SK-N-SH (cell line): ENCODE results near the gene CHST6. TPM values are rescaled to one million over a fixed set of nuclear protein-coding genes. Genes with fewer than 3 reads are reported as not detected.
"Not testable (repeated sequence)": the region's sequence is repeated elsewhere in the genome, so short reads cannot be mapped to it uniquely, and the experiment has no call there.

ENCODE experiments used
- CTCF ChIA-PET: fragments of 300-600, 350-600 bp; formaldehyde crosslinking; extraction: SDS; loops from one replicate; lab custom pipeline; 2021; lab: Yijun Ruan, JAX
- POLR2A ChIA-PET: fragments of 350-600 bp; sonication (Branson Sonifier 250); formaldehyde crosslinking; extraction: SDS; loops from one replicate; lab custom pipeline; 2020; ENCODE audit warnings: antibody characterized with exemption, inconsistent platforms; lab: Yijun Ruan, JAX
- DNase-seq: peaks from one replicate; pipeline ENCODE4 v3.0.0; 2012
- H2AFZ ChIP-seq: fragments of 200-600 bp; sonication (generic); 2 replicates; pipeline ENCODE4 v1.8.1; 2016; ENCODE audit warnings: antibody characterized with exemption, mild to moderate bottlenecking, low read depth
- H3F3A ChIP-seq: fragments of 200-600 bp; sonication (generic); replicated peaks from 2 replicates; pipeline ENCODE3; 2016; ENCODE audit warnings: antibody characterized with exemption, mild to moderate bottlenecking; ENCODE audit not compliant: insufficient read depth
- H3K27ac ChIP-seq, 2 experiments: fragments of 200-500 bp in 1 of 2; fragments of 200-600 bp in 1 of 2; sonication (Bioruptor generic) in 1 of 2; sonication (generic), shearing (Covaris generic) in 1 of 2; 2 replicates each; pipeline versions ENCODE4 v1.5.1 to v1.6.1; 2014 to 2016; ENCODE audit warnings: low read depth in 2 of 2, inconsistent platforms in 1 of 2, low read length in 1 of 2, mild to moderate bottlenecking in 1 of 2, mixed read lengths in 1 of 2
- H3K27me3 ChIP-seq: fragments of 200-600 bp; sonication (generic), shearing (Covaris generic); 2 replicates; pipeline ENCODE4 v1.6.1; 2016; ENCODE audit warnings: mixed run types; ENCODE audit not compliant: insufficient read depth
- H3K36me3 ChIP-seq, 2 experiments: fragments of 200-500 bp in 1 of 2; fragments of 200-600 bp in 1 of 2; sonication (Bioruptor generic) in 1 of 2; sonication (generic) in 1 of 2; replicated peaks in 1 of 2; 2 replicates each; pipeline versions ENCODE3 to v1.5.1; 2014 to 2016; ENCODE audit warnings: low read length in 1 of 2, mild to moderate bottlenecking in 1 of 2; ENCODE audit not compliant: insufficient read depth in 2 of 2, control insufficient read depth in 1 of 2
- H3K4me1 ChIP-seq, 2 experiments: fragments of 200-500 bp in 1 of 2; fragments of 200-600 bp in 1 of 2; sonication (Bioruptor generic) in 1 of 2; sonication (generic), shearing (Covaris generic) in 1 of 2; 2 replicates each; pipeline versions ENCODE4 v1.5.1 to v1.6.1; 2014 to 2016; ENCODE audit warnings: low read depth in 1 of 2, low read length in 1 of 2, mixed run types in 1 of 2; ENCODE audit not compliant: insufficient read depth in 2 of 2, control insufficient read depth in 1 of 2
- H3K4me2 ChIP-seq: fragments of 200-600 bp; sonication (generic), shearing (Covaris generic); 2 replicates; pipeline ENCODE4 v1.6.1; 2017; ENCODE audit warnings: mixed run types
- H3K4me3 ChIP-seq, 2 experiments: fragments of 200-500 bp in 1 of 2; fragments of 200-600 bp in 1 of 2; sonication (Bioruptor generic) in 1 of 2; sonication (generic), shearing (Covaris generic) in 1 of 2; 2 replicates each; pipeline versions ENCODE4 v1.5.1 to v1.8.1; 2014 to 2016; ENCODE audit warnings: low read depth in 2 of 2, inconsistent platforms in 1 of 2, low read length in 1 of 2, mild to moderate bottlenecking in 1 of 2, mixed read lengths in 1 of 2, moderate library complexity in 1 of 2
- H3K79me2 ChIP-seq: fragments of 200-600 bp; sonication (generic); 2 replicates; pipeline ENCODE4 v1.8.1; 2017; ENCODE audit warnings: mild to moderate bottlenecking; ENCODE audit not compliant: insufficient read depth
- H3K9ac ChIP-seq: fragments of 200-600 bp; sonication (generic); 2 replicates; pipeline ENCODE4 v1.6.1; 2017; ENCODE audit warnings: mixed run types
- H3K9me2 ChIP-seq: fragments of 200-600 bp; sonication (generic); 2 replicates; pipeline ENCODE4 v1.6.1; 2017; ENCODE audit warnings: mixed run types
- H3K9me3 ChIP-seq: fragments of 200-600 bp; sonication (generic); 2 replicates; pipeline ENCODE4 v1.6.1; 2017; ENCODE audit warnings: mixed run types, mild to moderate bottlenecking, moderate library complexity
- H4K20me1 ChIP-seq: fragments of 200-600 bp; sonication (generic); 2 replicates; pipeline ENCODE4 v1.6.1; 2017; ENCODE audit warnings: mild to moderate bottlenecking, mixed run types; ENCODE audit not compliant: insufficient read depth
- MXI1 ChIP-seq: IDR thresholded peaks from 2 replicates; pipeline ENCODE4 v1.6.1; 2012; ENCODE audit warnings: mild to moderate bottlenecking, low read depth, low read length, improper control_type of control experiment
- NRF1 ChIP-seq: IDR thresholded peaks from 2 replicates; pipeline ENCODE4 v1.6.1; 2012; ENCODE audit warnings: low read depth, mild to moderate bottlenecking, low read length
- POLR2AphosphoS5 ChIP-seq: IDR thresholded peaks from 2 replicates; pipeline ENCODE4 v1.6.1; 2012; ENCODE audit warnings: low read depth, low read length
- RCOR1 ChIP-seq: fragments of 150-350 bp; IDR thresholded peaks from 2 replicates; pipeline ENCODE4 v1.6.1; 2017; ENCODE audit warnings: antibody characterized with exemption, low read length
- TAF1 ChIP-seq: IDR thresholded peaks from 2 replicates; pipeline ENCODE4 v1.6.1; 2012; ENCODE audit warnings: low read depth, mild to moderate bottlenecking, low read length, moderate library complexity, borderline replicate concordance
- TEAD4 ChIP-seq: IDR thresholded peaks from 2 replicates; pipeline ENCODE4 v1.4.0; 2012; ENCODE audit warnings: mild to moderate bottlenecking, borderline replicate concordance; ENCODE audit not compliant: insufficient read depth
- WGBS: methylation state at CpG from one replicate; pipeline ENCODE4 v1.1.6; 2017; ENCODE audit warnings: low lambda C conversion rate; 5-methylcytosine and 5-hydroxymethylcytosine counted together
- polyA plus RNA-seq, 3 experiments: library from polyadenylated mRNA; depleted of rRNA; stranded (reverse); fragments of >200 nt; gene quantifications; 2 replicates each; pipeline ENCODE4 v1.2.3, GENCODE V29; 2012
- TF ChIP-seq, protein P1 (sequence below): IDR thresholded peaks from 2 replicates; pipeline ENCODE4 v1.6.1; 2012; ENCODE audit warnings: mild to moderate bottlenecking, low read depth, low read length, moderate library complexity
- TF ChIP-seq, protein P2 (sequence below): fragments of 150-350 bp; IDR thresholded peaks from 2 replicates; pipeline ENCODE4 v1.6.1; 2017; ENCODE audit warnings: antibody characterized with exemption, low read length, low read depth, borderline replicate concordance

The CHST6 gene
- polyA plus RNA-seq, 1 of the 3 experiments (the other 2 are of a cell fraction), result 0.30 TPM

DNA sequence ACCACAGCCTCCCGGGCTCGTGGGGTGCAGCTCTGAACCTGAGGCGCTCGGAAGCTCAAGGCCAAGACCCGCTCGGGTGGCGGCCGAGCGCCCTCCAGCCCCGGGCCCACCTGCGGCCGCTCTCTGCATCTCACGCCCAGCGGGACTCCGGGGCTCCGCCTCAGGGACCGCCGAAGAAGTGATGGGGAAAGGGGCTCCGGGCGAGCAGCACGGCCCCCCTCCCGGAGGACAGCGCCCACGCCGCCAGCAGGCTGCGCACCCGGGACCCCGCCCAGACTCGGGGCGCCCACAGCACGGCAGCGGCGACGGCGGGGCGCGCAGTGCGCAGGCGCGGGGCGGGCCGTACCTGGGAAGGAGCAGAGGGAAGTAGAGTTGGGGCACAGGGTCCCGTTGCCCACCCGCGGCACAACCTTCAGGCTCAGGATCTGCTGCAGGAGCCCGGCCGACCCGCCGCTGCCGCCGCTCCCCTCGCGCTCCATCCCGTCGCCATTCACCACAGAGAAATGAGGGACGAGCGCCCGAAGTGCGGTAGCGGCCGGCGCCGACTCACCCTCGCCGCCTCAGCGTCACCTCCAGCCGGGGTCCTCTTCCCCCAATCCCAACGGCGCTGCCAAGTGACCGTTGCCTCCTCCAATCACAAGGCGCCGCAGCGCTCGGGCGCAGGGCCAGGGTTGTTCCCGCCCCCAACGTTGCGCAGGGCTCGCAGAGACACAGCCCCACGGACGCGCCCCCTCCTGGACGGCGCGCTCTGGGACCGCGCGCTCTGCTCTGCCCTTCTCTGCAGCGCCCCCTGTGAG, 30.9 kb downstream of the CHST6 start, which contains the start of gene TMEM170A (continued):
- TF ChIP-seq, protein P1, sequence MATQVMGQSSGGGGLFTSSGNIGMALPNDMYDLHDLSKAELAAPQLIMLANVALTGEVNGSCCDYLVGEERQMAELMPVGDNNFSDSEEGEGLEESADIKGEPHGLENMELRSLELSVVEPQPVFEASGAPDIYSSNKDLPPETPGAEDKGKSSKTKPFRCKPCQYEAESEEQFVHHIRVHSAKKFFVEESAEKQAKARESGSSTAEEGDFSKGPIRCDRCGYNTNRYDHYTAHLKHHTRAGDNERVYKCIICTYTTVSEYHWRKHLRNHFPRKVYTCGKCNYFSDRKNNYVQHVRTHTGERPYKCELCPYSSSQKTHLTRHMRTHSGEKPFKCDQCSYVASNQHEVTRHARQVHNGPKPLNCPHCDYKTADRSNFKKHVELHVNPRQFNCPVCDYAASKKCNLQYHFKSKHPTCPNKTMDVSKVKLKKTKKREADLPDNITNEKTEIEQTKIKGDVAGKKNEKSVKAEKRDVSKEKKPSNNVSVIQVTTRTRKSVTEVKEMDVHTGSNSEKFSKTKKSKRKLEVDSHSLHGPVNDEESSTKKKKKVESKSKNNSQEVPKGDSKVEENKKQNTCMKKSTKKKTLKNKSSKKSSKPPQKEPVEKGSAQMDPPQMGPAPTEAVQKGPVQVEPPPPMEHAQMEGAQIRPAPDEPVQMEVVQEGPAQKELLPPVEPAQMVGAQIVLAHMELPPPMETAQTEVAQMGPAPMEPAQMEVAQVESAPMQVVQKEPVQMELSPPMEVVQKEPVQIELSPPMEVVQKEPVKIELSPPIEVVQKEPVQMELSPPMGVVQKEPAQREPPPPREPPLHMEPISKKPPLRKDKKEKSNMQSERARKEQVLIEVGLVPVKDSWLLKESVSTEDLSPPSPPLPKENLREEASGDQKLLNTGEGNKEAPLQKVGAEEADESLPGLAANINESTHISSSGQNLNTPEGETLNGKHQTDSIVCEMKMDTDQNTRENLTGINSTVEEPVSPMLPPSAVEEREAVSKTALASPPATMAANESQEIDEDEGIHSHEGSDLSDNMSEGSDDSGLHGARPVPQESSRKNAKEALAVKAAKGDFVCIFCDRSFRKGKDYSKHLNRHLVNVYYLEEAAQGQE, result no peak
- TF ChIP-seq POLR2AphosphoS5, result peak; percentile 97
- peak; percentile 76 for TF ChIP-seq RCOR1
- peak; percentile 26 for TF ChIP-seq TAF1
- TF ChIP-seq TEAD4, result 0 out of 2 replicates have a peak, but pooled peaks have one; percentile 8
- TF ChIP-seq, protein P2, sequence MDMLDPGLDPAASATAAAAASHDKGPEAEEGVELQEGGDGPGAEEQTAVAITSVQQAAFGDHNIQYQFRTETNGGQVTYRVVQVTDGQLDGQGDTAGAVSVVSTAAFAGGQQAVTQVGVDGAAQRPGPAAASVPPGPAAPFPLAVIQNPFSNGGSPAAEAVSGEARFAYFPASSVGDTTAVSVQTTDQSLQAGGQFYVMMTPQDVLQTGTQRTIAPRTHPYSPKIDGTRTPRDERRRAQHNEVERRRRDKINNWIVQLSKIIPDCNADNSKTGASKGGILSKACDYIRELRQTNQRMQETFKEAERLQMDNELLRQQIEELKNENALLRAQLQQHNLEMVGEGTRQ, result no peak
- peak; percentile 74 for TF ChIP-seq MXI1

DNA sequence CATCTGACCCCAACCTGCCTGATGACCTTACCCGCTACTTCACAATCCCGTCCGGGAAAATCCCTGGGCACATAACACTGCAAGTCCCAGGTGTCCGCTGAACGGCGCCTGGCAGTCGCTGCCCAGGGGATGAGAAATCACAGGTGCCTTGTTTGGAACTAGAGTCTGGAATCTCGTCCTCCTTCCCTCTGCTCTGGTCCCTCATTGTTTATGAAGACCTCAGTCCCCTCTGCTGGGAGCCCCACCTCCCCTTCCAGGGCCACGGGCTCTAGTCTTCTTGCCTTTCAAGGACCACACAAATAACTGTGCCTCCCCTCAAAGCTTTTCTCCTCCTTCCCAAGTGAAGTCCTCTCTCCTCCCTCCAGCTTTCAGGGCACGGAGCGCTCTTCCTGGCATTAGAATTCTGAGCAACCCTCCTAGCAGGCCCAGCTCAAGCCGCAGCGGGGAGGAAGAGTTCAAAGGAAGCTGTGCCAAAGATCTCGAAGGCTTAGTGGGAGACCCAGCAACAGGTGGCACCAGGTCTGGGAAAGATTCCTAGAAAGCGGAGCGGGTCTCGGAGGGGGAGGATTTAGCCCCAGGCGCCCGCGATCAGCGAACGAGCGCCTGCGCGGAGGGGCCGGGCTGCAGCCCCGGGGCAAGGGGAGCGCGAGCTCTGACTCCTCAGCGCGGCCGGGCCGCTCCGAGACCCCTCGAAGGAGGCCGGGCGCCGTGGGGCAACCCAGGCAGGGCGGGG, 31.7 kb downstream of the CHST6 start:
- H3K27ac ChIP-seq, result peak overlapping the region; percentile 80 to 95
- not testable (repeated sequence) for H3K9me2 ChIP-seq, H3K9me3 ChIP-seq, H3F3A ChIP-seq, H3K27me3 ChIP-seq, H2AFZ ChIP-seq, H3K4me1 ChIP-seq, H3K36me3 ChIP-seq
- peak; percentile 67 for DNase-seq
- H3K79me2 ChIP-seq, result peaks cover 55% of the 10 kb centered on the region
- peak overlapping the region; percentile 99 for H3K4me2 ChIP-seq
- 12% methylated on average over 16 of the region's 39 CpGs for WGBS
- peaks cover 22% of the 10 kb centered on the region for H4K20me1 ChIP-seq
- H3K4me3 ChIP-seq, result peak overlapping the region; percentile 69 to 85
- TF ChIP-seq NRF1, result peak; percentile 48
- POLR2A ChIA-PET, result interaction anchor here (1.0 to 1.2 kb wide), 3 partner anchors 30 to 265 kb away, joined by 3 to 4 read pairs (median 3); partner anchors contain the start of genes ADAT1 and CFDP1
- CTCF ChIA-PET, result interaction anchor here (0.9 to 4.2 kb wide), 14 partner anchors 9 to 265 kb away, joined by 3 to 22 read pairs (median 4); partner anchors contain the start of gene CTRB2
- peak overlapping the region; percentile 84 for H3K9ac ChIP-seq
